CD14-positive monocyte (primary cell): ENCODE data around the gene GAPVD1. TPM values are rescaled to one million over a fixed set of nuclear protein-coding genes. Genes with fewer than 3 reads are reported as not detected.

Source experiments
- DNase-seq, 3 donors: peaks; one replicate each; pipeline ENCODE4 v3.0.0-alpha.2; 2011 to 2022
- H2AFZ ChIP-seq: 2 replicates; pipeline ENCODE4 v1.6.0; 2012; ENCODE audit warnings: mild to moderate bottlenecking, low read depth, low read length, inconsistent platforms; ENCODE audit not compliant: insufficient read depth, poor library complexity, severe bottlenecking
- H3K27ac ChIP-seq, 2 donors: 1 replicate in 1 of 2; 2 replicates in 1 of 2; pipeline ENCODE4 v1.5.1; 2012 to 2013; ENCODE audit warnings: low read length in 2 of 2, control low read depth in 1 of 2, inconsistent platforms in 1 of 2, low read depth in 1 of 2, mild to moderate bottlenecking in 1 of 2
- H3K27me3 ChIP-seq, 2 donors: one replicate each; pipeline versions ENCODE4 v1.6.0 to v1.6.1; 2011 to 2013; ENCODE audit warnings: low read length in 2 of 2; ENCODE audit not compliant: control insufficient read depth in 2 of 2, insufficient read depth in 2 of 2
- H3K36me3 ChIP-seq, 2 donors: replicated peaks in 1 of 2; 1 replicate in 1 of 2; 2 replicates in 1 of 2; pipeline versions ENCODE4 v1.5.1 to v1.6.1; 2012 to 2013; ENCODE audit warnings: low read length in 2 of 2, control low read depth in 1 of 2, inconsistent platforms in 1 of 2, mild to moderate bottlenecking in 1 of 2; ENCODE audit not compliant: insufficient read depth in 2 of 2, control insufficient read depth in 1 of 2
- H3K4me1 ChIP-seq, 2 donors: 1 replicate in 1 of 2; 2 replicates in 1 of 2; pipeline versions ENCODE4 v1.5.1 to v1.6.1; 2012 to 2013; ENCODE audit warnings: low read length in 2 of 2, control low read depth in 1 of 2, inconsistent platforms in 1 of 2, mild to moderate bottlenecking in 1 of 2, moderate library complexity in 1 of 2; ENCODE audit not compliant: insufficient read depth in 2 of 2, control insufficient read depth in 1 of 2
- H3K4me2 ChIP-seq: replicated peaks from 2 replicates; pipeline ENCODE3; 2012; ENCODE audit warnings: low read length, moderate library complexity, mild to moderate bottlenecking; ENCODE audit not compliant: poor library complexity, severe bottlenecking; ENCODE audit errors: extremely low read depth
- H3K4me3 ChIP-seq, 3 experiments: fragments of 200-600 bp in 1 of 3; sonication (generic) in 1 of 3; replicated peaks in 1 of 3; 1 replicate in 2 of 3; 2 replicates in 1 of 3; pipeline ENCODE4 v1.5.1; 2011 to 2013; ENCODE audit warnings: low read length in 3 of 3, mild to moderate bottlenecking in 3 of 3, control low read depth in 2 of 3, low read depth in 2 of 3, inconsistent platforms in 1 of 3, moderate library complexity in 1 of 3
- H3K79me2 ChIP-seq: 2 replicates; pipeline ENCODE4 v1.6.0; 2012; ENCODE audit warnings: mild to moderate bottlenecking, control low read depth, inconsistent platforms, low read length, moderate library complexity; ENCODE audit not compliant: insufficient read depth
- H3K9ac ChIP-seq: 2 replicates; pipeline ENCODE4 v1.6.0; 2017; ENCODE audit warnings: low read length, mild to moderate bottlenecking; ENCODE audit not compliant: insufficient read depth, poor library complexity, severe bottlenecking
- H3K9me3 ChIP-seq, 2 donors: replicated peaks in 1 of 2; 1 replicate in 1 of 2; 2 replicates in 1 of 2; pipeline versions ENCODE4 v1.5.1 to v1.6.1; 2012 to 2013; ENCODE audit warnings: low read length in 2 of 2, control low read depth in 1 of 2; ENCODE audit not compliant: control insufficient read depth in 1 of 2, insufficient read depth in 1 of 2
- H4K20me1 ChIP-seq: 2 replicates; pipeline ENCODE4 v1.6.0; 2012; ENCODE audit warnings: mild to moderate bottlenecking, low read length, control low read depth, moderate library complexity; ENCODE audit not compliant: insufficient read depth
- H3K27ac Mint-ChIP-seq, 7 donors: one replicate each; pipeline ENCODE4 v1.8.0; 2020; ENCODE audit warnings: mild to moderate bottlenecking in 7 of 7, mixed read lengths in 7 of 7, moderate library complexity in 6 of 7, inconsistent platforms in 2 of 7
- H3K27me3 Mint-ChIP-seq, 3 donors: one replicate each; pipeline ENCODE4 v1.8.0; 2021 to 2022; ENCODE audit warnings: low read depth in 3 of 3, mild to moderate bottlenecking in 3 of 3, mixed read lengths in 3 of 3, moderate library complexity in 3 of 3, inconsistent platforms in 1 of 3
- H3K36me3 Mint-ChIP-seq, 2 donors: one replicate each; pipeline ENCODE4 v1.8.0; 2020; ENCODE audit warnings: mixed read lengths in 2 of 2, inconsistent platforms in 1 of 2, mild to moderate bottlenecking in 1 of 2
- H3K4me1 Mint-ChIP-seq: one replicate; pipeline ENCODE4 v1.8.0; 2020; ENCODE audit warnings: mild to moderate bottlenecking, mixed read lengths
- H3K4me3 Mint-ChIP-seq, 2 donors: one replicate each; pipeline ENCODE4 v1.8.0; 2020; ENCODE audit warnings: mild to moderate bottlenecking in 2 of 2, mixed read lengths in 2 of 2, moderate library complexity in 1 of 2
- H3K9me3 Mint-ChIP-seq, 7 donors: one replicate each; pipeline ENCODE4 v1.8.0; 2020 to 2022; ENCODE audit warnings: mixed read lengths in 7 of 7, mild to moderate bottlenecking in 6 of 7, moderate library complexity in 6 of 7, inconsistent platforms in 2 of 7
- CTCF ChIP-seq: fragments of 200-600 bp; IDR thresholded peaks from one replicate; pipeline ENCODE4 v1.8.0; 2022; ENCODE audit warnings: antibody characterized with exemption, mild to moderate bottlenecking
- WGBS: methylation state at CpG from one replicate; pipeline ENCODE4 v1.1.5; 2013; ENCODE audit warnings: missing lambda C conversion rate; ENCODE audit not compliant: insufficient coverage; 5-methylcytosine and 5-hydroxymethylcytosine counted together
- intact Hi-C, 2 donors: fragments of 100-400 bp; cut with micrococcal nuclease; formaldehyde crosslinking; loops; one replicate each; pipeline versions ENCODE4 v1.15.0 to v1.15.1; 2023
- polyA plus RNA-seq, 3 donors: library from polyadenylated mRNA; depleted of rRNA in 1 of 3; unstranded in 2 of 3; stranded (reverse) in 1 of 3; fragments of 300-500 nt in 2 of 3; fragments of >200 nt in 1 of 3; fragmentation: Illumina TruSeq in 2 of 3; gene quantifications; 1 replicate in 2 of 3; 2 replicates in 1 of 3; pipeline ENCODE4 v1.2.3, GENCODE V29; 2012 to 2021

Gene GAPVD1
- polyA plus RNA-seq, 3 donors: 18.7 to 49.2 (median 30.5) TPM

DNA sequence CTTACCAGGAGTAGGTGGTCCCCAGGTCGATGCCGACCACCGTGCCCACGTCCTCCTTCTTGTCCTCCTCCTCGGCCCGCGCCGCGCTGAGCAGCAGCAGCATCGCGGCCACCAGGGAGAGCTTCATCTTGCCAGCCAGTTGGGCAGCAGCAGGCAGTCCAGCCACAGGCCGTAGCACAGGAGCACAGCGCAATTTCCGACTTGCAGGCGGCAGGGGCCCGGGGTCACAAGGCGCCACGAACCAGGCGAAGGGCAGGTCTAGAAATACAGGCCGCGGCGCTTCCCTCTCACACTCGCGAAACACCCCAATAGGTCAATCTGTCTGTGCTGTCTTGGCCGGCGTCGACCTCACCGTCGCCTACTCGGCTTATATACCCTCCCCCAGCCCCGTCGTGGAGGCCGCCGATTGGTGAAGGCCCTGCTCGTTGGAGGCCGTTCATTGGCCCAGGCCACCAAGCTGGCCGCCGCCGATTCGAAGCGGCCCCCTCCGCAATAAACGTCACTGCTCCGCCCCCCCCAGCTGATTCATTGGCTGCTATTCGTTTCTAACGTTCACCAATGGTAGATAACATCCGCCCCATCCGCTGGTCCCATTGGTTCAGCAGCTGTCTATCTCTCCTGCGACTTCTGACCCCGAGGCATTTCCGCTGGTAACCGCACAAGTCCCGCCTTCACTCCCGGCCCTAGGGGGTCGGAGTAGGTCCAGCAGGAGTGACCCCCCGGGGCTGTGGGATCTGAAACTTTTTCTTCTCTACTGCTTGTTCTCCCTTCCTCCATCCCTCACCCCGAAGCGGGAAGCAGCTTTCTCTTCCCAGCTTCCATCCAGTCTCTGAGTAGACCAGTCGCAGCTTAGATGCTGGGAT, 20.4 kb upstream of the GAPVD1 start, which contains the start of gene HSPA5:
TSS of gene HSPA5 (minus strand) at position 344 of the 863 bp plus-strand sequence. CDS start at position 127, 217 bp downstream.
- Mint-ChIP-seq H3K4me3 (peak within 1 kb of the TSS; percentile 99), H3K9me3 (peaks cover 0 to 3% (median 0%) of the 10 kb centered on the region in 7 donors), H3K27me3 (no peaks in the 10 kb centered on the region), H3K4me1 (peaks cover 56% of the 10 kb centered on the region), H3K36me3 (peaks cover 41 to 43% of the 10 kb centered on the region in 2 donors), H3K27ac (peak within 1 kb of the TSS; percentile 99 to 100 (median 100))
- peaks cover 40 to 76% of the 10 kb centered on the region in 2 donors for H3K4me1 ChIP-seq
- no peaks in the 10 kb centered on the region for H3K9me3 ChIP-seq
- peak within 1 kb of the TSS; percentile 91 for H2AFZ ChIP-seq
- intact Hi-C loops: loop anchor here (2.0 to 5.0 kb wide), 3 partner anchors 20 to 54 kb away; partner anchors contain the start of genes GAPVD1 (in 2 of the 2) and PPP6C (in 2 of the 2)
- peaks cover 33 to 38% of the 10 kb centered on the region in 2 donors for H3K36me3 ChIP-seq
- DNase-seq: peak; percentile 99 to 100 (median 99)
- H3K4me2 ChIP-seq: peak within 1 kb of the TSS; percentile 98
- no peaks in the 10 kb centered on the region for H3K27me3 ChIP-seq
- under 1% methylated on average over 56 of the region's 59 CpGs for WGBS
- H3K9ac ChIP-seq: peak within 1 kb of the TSS; percentile 99
- TF ChIP-seq CTCF: no peak
- H3K4me3 ChIP-seq: peak within 1 kb of the TSS; percentile 71 to 97 (median 94)
- peaks cover 49% of the 10 kb centered on the region for H4K20me1 ChIP-seq
- peaks cover 61% of the 10 kb centered on the region for H3K79me2 ChIP-seq
- peak within 1 kb of the TSS; percentile 95 to 99 for H3K27ac ChIP-seq
